HG02885 (cell line): Measurements from ENCODE around the gene TRIO.

ENCODE experiments used
- ATAC-seq: cut with Tn5 transposase; IDR thresholded peaks from one replicate; pipeline ENCODE4 v1.9.1; 2021; ENCODE audit warnings: mild to moderate bottlenecking; ENCODE audit not compliant: unreplicated experiment, poor library complexity

TRIO gene

GRCh38 chr5:14505310-14506139, 362.4 kb downstream of the TRIO start:
- ATAC-seq, result no peak

DNA sequence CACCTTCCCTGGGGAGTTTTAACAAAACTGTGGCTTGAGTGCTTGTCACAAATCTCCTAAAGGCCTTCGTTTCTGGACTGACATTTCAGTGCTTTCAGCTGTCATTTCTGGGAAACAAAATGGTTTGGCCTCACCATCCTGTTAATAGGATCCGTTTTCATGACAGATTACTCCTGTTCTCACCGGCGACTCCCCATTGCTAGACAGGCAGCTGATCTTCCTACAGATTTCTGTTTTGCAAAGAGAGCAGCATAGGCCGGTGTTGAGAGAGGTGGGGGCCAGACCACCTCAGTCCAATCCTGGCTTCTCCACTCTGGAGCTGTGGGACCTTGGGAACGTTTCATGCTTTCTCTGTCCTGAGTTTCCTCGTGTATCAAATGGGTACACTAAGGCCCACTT, 363.0 kb downstream of the TRIO start:
- no peak for ATAC-seq

DNA sequence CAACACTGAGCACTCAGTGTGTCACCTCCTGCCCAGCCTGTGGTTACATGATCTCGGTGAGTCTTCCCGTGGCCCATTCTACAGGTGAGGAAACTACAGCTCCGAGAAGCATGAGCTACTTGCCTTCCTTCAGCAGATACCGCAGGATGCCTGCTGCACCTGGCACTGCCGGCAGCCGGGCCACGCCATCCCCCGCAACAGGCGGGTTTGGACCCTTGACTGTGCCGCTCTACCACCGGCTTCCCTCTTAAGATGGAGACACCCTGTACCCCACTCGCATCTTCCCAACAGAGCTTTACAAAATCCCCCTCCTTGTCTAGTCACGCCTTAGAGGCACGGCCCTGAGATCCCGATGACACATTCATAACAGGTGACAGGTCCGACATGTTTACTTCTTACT, 363.5 kb downstream of the TRIO start:
- no peak for ATAC-seq

- no peak for ATAC-seq
Measured at GRCh38 chr5:14507156-14507941, 364.2 kb downstream of the TRIO start.

DNA sequence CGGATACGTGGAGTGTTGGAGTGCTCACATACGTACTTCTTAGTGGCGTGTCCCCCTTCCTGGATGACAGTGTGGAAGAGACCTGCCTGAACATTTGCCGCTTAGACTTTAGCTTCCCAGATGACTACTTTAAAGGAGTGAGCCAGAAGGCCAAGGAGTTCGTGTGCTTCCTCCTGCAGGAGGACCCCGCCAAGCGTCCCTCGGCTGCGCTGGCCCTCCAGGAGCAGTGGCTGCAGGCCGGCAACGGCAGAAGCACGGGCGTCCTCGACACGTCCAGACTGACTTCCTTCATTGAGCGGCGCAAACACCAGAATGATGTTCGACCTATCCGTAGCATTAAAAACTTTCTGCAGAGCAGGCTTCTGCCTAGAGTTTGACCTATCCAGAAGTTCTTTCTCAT, 364.9 kb downstream of the TRIO start:
- no peak for ATAC-seq

DNA sequence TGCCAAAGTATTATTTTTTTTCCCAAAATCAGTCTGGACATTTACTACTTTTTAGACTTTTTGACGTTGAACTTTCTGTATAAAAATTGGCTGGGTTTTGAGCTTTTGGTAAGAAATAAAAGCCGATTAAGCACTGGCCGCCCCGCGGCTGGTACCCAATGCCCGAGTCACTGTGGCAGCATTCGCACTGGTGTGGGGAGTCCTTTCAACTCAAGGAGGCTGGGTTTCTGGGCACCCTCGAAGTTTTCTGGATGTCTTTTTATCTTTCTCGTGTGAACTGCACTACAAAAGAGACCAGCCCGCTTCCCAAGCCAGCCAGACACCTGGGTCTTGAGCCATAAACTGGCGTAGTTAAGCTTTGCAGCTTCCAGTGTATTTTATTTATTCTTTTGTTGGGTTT, 366.4 kb downstream of the TRIO start:
- no peak for ATAC-seq

DNA sequence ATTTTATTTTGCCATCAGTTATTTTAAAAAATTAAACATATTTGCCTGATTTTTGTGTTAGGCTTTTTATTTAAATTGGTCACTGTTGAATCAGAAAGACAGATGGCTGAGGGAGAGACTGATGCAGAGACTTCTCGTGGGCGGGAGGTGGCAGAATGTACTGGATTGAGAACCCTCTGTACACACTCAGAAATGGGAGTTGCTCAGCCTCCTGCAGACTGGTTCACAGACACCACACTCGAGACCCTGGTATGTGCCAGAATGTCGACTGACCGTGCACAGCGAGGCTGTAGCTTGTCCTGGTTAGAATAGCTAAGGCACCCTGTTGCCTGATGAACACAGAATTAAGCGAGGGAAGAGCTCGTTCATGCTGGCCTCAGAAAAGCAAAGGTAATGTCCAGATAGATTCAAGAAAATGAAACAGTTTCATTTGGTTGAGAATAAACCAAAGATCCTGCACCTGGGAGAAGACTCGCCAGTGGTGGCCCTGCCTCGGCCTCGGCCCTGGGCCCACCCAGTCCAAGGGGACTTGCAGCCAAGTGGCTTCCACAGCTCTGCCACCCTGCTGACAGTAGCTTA, 367.1 kb downstream of the TRIO start:
- no peak for ATAC-seq

DNA sequence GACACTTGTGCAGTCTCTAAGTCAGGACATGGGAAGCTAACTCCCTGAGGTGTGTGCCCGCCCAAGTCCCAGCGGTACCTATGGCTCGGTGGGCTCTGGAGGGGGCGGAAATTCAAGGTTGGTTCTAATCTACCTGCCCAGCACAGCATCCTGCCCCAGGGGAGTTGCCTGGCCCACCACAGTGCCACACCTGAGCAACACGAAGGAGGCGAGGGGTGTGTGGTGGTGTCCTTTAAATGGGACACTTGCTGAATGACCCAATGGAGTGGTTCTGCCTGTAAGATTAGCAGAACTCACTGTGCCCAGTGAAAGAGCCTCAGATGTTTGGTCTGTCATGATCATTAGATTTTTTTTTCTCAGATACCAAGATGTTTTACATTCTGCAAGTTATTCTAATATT, 367.7 kb downstream of the TRIO start:
- no peak for ATAC-seq

GRCh38 chr5:14512574-14512973, 369.4 kb downstream of the TRIO start:
- ATAC-seq, result no peak

- no peak for ATAC-seq
Measured at GRCh38 chr5:14513266-14513665, 370.1 kb downstream of the TRIO start.

- no peak for ATAC-seq
Measured at GRCh38 chr5:14516901-14517300, 373.8 kb downstream of the TRIO start.

- no peak for ATAC-seq
Measured at GRCh38 chr5:14518638-14519037, 375.5 kb downstream of the TRIO start.

- no peak for ATAC-seq
Measured at GRCh38 chr5:14521748-14522147, 378.6 kb downstream of the TRIO start.

DNA sequence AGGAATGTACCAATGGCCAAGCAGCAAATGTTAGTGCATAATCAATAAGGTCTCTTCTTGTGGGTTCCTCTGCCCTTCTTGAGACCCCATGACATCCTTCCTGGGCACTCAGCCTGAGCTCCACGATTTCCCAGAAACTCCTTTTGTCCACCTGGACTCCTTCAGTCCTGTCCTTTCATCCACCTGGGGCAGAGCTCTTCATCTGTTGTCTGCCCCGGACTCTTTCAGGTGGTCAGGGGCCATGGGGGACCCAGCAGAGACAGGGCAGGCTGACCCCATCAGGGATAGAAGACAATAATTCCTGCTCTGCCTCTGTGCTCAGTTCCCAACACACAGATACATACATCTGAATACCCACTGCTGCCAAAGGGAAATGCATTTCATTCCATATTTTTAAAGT, 379.6 kb downstream of the TRIO start:
- no peak for ATAC-seq

- ATAC-seq, result no peak
Measured at GRCh38 chr5:14523243-14524034, 380.3 kb downstream of the TRIO start.

- no peak for ATAC-seq
Measured at GRCh38 chr5:14525397-14525796, 382.3 kb downstream of the TRIO start.

- no peak for ATAC-seq
Measured at GRCh38 chr5:14526493-14526892, 383.4 kb downstream of the TRIO start.

GRCh38 chr5:14528115-14528514, 385.0 kb downstream of the TRIO start:
- ATAC-seq, result no peak

GRCh38 chr5:14528926-14529325, 385.8 kb downstream of the TRIO start:
- no peak for ATAC-seq

DNA sequence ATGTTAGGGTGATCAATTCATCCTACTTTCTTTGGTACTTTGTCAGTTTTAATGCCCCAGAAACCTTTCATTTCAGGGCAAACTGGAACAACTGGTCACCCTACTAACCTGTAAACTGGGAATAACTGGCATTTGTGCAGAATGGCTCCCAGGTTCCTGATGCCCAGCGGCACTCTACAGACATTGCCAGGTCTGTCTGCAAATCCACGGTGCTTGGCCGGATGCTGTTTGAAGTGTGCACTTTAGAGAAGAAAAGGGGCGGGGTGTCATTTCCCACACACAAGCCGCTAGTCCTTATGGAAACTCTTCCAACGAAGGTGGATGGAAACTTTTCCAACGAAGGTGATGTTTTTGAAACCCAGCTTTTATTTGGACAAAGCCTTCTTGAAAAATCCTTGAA, 388.5 kb downstream of the TRIO start:
- ATAC-seq, result no peak

- ATAC-seq, result no peak
Measured at GRCh38 chr5:14532180-14532579, 389.0 kb downstream of the TRIO start.
